Measurements from ENCODE around the gene SLC25A6.

The SLC25A6 gene

GRCh38 chrX:1420371-1420770 is 28.5 kb upstream of the SLC25A6 start:
- H3K4me3 ChIP-seq (replicated peaks; ENCODE audit: low read depth, low read length): no peak overlapping the region
- no peak for DNase-seq (ENCODE audit: extremely low read depth, low read depth)
- no peak for TF ChIP-seq CTCF (IDR thresholded peaks at IDR 0.05; ENCODE audit: low read depth, low read length, missing control alignments)

- H3K4me3 ChIP-seq (replicated peaks; ENCODE audit: low read depth, low read length): no peak overlapping the region
- no peak for TF ChIP-seq CTCF (IDR thresholded peaks at IDR 0.05; ENCODE audit: low read depth, low read length, missing control alignments)
- DNase-seq (ENCODE audit: extremely low read depth, low read depth): no peak
These were observed 27.8 kb upstream of the SLC25A6 start for GRCh38 chrX:1419545-1420355.

GRCh38 chrX:1418901-1419544 is 27.1 kb upstream of the SLC25A6 start:
- no peak overlapping the region for H3K4me3 ChIP-seq (replicated peaks; ENCODE audit: low read depth, low read length)
- TF ChIP-seq CTCF (IDR thresholded peaks at IDR 0.05; ENCODE audit: low read depth, low read length, missing control alignments): no peak
- DNase-seq (ENCODE audit: extremely low read depth, low read depth): no peak

GRCh38 chrX:1417921-1418771 is 26.2 kb upstream of the SLC25A6 start:
- no peak for DNase-seq (ENCODE audit: extremely low read depth, low read depth)

GRCh38 chrX:1416965-1417760 is 25.2 kb upstream of the SLC25A6 start:
- TF ChIP-seq CTCF (IDR thresholded peaks at IDR 0.05; ENCODE audit: low read depth, low read length, missing control alignments): no peak
- H3K4me3 ChIP-seq (replicated peaks; ENCODE audit: low read depth, low read length): no peak overlapping the region
- DNase-seq (ENCODE audit: extremely low read depth, low read depth): no peak

More at GRCh38 chrX:1417921-1418771, 26.2 kb upstream of the SLC25A6 start:
- no peak for TF ChIP-seq CTCF (IDR thresholded peaks at IDR 0.05; ENCODE audit: low read depth, low read length, missing control alignments)
- no peak overlapping the region for H3K4me3 ChIP-seq (replicated peaks; ENCODE audit: low read depth, low read length)

- no peak overlapping the region for H3K4me3 ChIP-seq (replicated peaks; ENCODE audit: low read depth, low read length)
- no peak for TF ChIP-seq CTCF (IDR thresholded peaks at IDR 0.05; ENCODE audit: low read depth, low read length, missing control alignments)
- no peak for DNase-seq (ENCODE audit: extremely low read depth, low read depth)
These were observed 24.4 kb upstream of the SLC25A6 start for GRCh38 chrX:1416327-1416784.

Measured in HFF-Myc (cell line).